Glutamatergic neuron (in vitro differentiated cells): Measurements from ENCODE around the gene TMC8. TPM values are rescaled to one million over a fixed set of nuclear protein-coding genes. Genes with fewer than 3 reads are reported as not detected.

ENCODE experiments used
- DNase-seq: peaks from one replicate; pipeline ENCODE4 v3.0.0; 2022
- H3K27ac Mint-ChIP-seq: one replicate; pipeline ENCODE4 v1.8.0; 2020; ENCODE audit warnings: mild to moderate bottlenecking, mixed read lengths, inconsistent platforms; ENCODE audit not compliant: unreplicated experiment
- H3K27me3 Mint-ChIP-seq: one replicate; pipeline ENCODE4 v1.8.0; 2020; ENCODE audit warnings: mild to moderate bottlenecking, moderate library complexity, mixed read lengths, inconsistent platforms; ENCODE audit not compliant: unreplicated experiment
- H3K36me3 Mint-ChIP-seq: one replicate; pipeline ENCODE4 v1.8.0; 2020; ENCODE audit warnings: mild to moderate bottlenecking, mixed read lengths, inconsistent platforms; ENCODE audit not compliant: unreplicated experiment
- H3K4me1 Mint-ChIP-seq: one replicate; pipeline ENCODE4 v1.8.0; 2020; ENCODE audit warnings: mild to moderate bottlenecking, low read depth, mixed read lengths, inconsistent platforms; ENCODE audit not compliant: unreplicated experiment
- H3K4me3 Mint-ChIP-seq: one replicate; pipeline ENCODE4 v1.8.0; 2020; ENCODE audit warnings: mild to moderate bottlenecking, mixed read lengths, inconsistent platforms; ENCODE audit not compliant: unreplicated experiment
- H3K9me3 Mint-ChIP-seq: one replicate; pipeline ENCODE4 v1.8.0; 2020; ENCODE audit warnings: mild to moderate bottlenecking, moderate library complexity, mixed read lengths, inconsistent platforms; ENCODE audit not compliant: unreplicated experiment
- total RNA-seq: library from RNA; stranded (reverse); fragmentation: NEBNext Ultra II Directional; extraction: Animal tissue kit (Norgen Biotek cat#: 25700); gene quantifications from one replicate; pipeline ENCODE4 v1.2.1, GENCODE V29; 2021; ENCODE audit not compliant: unreplicated experiment
- TF ChIP-seq, protein P1 (sequence below): fragments of 200-600 bp; sonication (generic); IDR thresholded peaks from one replicate; pipeline ENCODE4 v1.5.0; 2021; ENCODE audit not compliant: partially characterized antibody, unreplicated experiment

TMC8 gene
- total RNA-seq, 1 donor from 2014 or later, result not detected

DNA sequence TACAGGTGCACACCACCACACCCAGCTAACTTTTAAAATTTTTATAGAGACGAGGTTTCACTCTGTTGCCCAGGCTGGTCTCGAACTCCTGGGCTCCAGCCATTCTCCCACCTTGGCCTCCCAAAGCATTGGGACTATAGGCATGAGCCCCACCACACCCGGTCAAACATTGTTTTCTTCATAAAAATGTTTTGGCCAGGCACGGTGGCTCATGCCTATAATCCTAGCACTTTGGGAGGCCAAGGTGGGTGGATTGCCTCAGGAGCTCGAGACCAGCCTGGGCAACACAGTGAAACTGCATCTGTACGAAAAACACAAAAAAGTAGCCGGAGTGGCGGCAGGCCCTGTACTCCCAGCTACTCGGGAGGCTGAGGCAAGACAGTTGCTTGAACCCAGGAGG, 14.2 kb upstream of the TMC8 start:
- TF ChIP-seq, protein P1, sequence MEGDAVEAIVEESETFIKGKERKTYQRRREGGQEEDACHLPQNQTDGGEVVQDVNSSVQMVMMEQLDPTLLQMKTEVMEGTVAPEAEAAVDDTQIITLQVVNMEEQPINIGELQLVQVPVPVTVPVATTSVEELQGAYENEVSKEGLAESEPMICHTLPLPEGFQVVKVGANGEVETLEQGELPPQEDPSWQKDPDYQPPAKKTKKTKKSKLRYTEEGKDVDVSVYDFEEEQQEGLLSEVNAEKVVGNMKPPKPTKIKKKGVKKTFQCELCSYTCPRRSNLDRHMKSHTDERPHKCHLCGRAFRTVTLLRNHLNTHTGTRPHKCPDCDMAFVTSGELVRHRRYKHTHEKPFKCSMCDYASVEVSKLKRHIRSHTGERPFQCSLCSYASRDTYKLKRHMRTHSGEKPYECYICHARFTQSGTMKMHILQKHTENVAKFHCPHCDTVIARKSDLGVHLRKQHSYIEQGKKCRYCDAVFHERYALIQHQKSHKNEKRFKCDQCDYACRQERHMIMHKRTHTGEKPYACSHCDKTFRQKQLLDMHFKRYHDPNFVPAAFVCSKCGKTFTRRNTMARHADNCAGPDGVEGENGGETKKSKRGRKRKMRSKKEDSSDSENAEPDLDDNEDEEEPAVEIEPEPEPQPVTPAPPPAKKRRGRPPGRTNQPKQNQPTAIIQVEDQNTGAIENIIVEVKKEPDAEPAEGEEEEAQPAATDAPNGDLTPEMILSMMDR, result no peak
- Mint-ChIP-seq H3K4me3 (no peak overlapping the region), H3K27ac (no peak overlapping the region), H3K27me3 (peaks cover 6% of the 10 kb centered on the region), H3K36me3 (no peaks in the 10 kb centered on the region), H3K4me1 (peaks cover 2% of the 10 kb centered on the region), H3K9me3 (peaks cover 6% of the 10 kb centered on the region)
- DNase-seq, result no peak

DNA sequence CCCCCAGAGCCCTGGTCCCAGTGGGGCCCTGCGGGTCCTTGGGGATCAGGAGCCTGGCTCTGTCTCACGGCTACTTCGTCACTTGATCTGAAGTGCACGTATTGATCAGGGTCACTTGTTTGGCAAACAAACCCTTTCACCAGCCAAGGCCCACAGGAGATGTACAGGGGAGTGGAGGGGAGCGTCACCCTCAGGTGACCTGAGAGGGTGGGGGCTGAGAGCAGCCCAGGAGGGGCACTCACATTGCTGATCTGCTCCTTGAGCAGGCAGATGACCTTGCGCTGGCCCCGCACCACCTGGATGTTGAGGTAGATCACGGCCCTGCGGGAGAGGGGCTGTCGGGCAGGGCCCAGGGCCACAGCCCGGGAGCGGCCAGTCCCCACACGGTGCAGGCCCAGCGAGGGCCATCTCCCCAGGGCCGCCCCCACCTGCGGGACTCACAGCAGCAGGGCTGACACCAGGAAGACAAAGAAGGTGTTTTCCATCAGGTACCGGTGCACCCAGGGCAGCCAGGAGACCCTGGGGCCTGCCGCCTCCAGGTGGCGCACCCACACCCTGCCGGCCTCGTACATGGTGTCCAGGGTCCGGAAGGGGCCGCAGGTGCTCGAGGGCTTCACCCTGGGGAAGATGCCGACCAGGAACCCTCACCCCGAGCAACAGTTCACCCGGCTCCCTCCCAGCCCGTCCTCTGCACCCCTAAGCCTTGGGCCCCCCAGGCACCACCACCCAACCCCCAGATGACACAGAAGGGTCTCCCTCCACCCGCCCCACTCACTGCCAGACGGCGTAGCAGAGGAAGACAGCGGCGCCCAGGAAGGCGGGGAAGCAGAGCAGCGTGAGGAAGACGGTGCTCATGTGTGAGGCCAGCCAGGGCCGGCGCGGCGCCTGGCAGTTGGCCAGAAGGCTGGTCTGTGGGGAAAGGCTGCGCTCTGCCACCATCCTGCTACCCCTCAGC, 13.3 kb upstream of the TMC8 start:
- Mint-ChIP-seq H3K4me1 (peaks cover 2% of the 10 kb centered on the region), H3K27me3 (peaks cover 7% of the 10 kb centered on the region), H3K4me3 (no peak overlapping the region), H3K36me3 (no peaks in the 10 kb centered on the region), H3K9me3 (peaks cover 6% of the 10 kb centered on the region), H3K27ac (no peak overlapping the region)
- DNase-seq, result no peak
- TF ChIP-seq, protein P1, result peak; percentile 11

DNA sequence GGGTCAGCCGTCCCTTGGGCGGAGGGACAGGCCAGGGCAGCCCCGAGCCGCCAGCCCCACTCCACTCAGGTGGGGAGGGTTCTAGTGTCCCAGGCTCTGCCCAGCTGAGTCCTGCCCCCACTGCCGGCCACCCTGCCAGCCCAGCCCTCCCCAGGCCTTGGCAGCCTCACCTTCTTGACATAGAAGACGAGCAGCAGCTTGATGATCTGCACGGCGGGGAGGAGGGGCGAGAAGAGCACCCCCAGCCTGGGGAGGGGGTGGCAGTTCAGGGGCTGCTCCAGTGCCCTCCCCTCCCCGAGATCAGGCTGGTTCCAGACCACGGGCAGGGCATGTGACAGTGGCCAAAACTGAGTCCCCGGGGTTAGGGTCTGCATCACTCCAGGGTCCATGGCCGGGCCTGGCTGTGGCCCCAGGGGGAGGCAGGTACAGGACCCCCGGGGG, 11.8 kb upstream of the TMC8 start:
- peaks cover 9% of the 10 kb centered on the region for H3K27me3 Mint-ChIP-seq
- no peaks in the 10 kb centered on the region for H3K36me3 Mint-ChIP-seq
- H3K4me1 Mint-ChIP-seq, result no peaks in the 10 kb centered on the region
- DNase-seq, result no peak
- H3K9me3 Mint-ChIP-seq, result peaks cover 5% of the 10 kb centered on the region
- TF ChIP-seq, protein P1, result no peak
- H3K27ac Mint-ChIP-seq, result no peak overlapping the region
- H3K4me3 Mint-ChIP-seq, result no peak overlapping the region

DNA sequence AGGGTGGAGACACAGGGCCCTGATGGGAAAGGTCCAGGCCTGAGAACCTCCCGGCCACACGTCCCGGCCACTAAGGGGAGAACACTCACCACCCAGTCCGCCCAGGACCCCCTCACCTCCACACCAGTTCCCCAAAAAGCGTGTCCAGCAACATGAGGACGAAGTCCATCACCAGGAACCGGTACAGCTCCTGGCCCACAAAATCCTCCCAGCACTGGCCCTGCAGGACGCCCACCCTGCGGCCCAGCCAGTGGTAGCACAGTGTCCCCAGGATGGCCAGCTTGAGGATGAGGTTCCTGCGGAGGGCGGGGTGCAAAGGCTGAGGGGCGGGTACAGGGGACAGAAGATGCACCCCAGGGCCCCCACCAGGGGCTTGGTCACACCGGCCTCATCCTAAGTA, 10.0 kb upstream of the TMC8 start:
- no peak overlapping the region for H3K4me3 Mint-ChIP-seq
- no peak for DNase-seq
- TF ChIP-seq, protein P1, result no peak
- no peak overlapping the region for H3K27ac Mint-ChIP-seq
- no peaks in the 10 kb centered on the region for H3K36me3 Mint-ChIP-seq
- H3K27me3 Mint-ChIP-seq, result peaks cover 5% of the 10 kb centered on the region
- H3K9me3 Mint-ChIP-seq, result peaks cover 2% of the 10 kb centered on the region
- H3K4me1 Mint-ChIP-seq, result no peaks in the 10 kb centered on the region
